H1 (cell line): Measurements from ENCODE around the gene CFAP97. TPM values are rescaled to one million over a fixed set of nuclear protein-coding genes. Genes with fewer than 3 reads are reported as not detected.

Experiments
- BACH1 ChIP-seq: IDR thresholded peaks from 2 replicates; pipeline ENCODE4 v1.6.1; 2012; ENCODE audit warnings: low read length, improper control_type of control experiment
- BCL11A ChIP-seq, 2 experiments: IDR thresholded peaks; one replicate each; pipeline ENCODE4 v1.6.1; 2011; ENCODE audit warnings: low read depth in 2 of 2, low read length in 2 of 2, mild to moderate bottlenecking in 2 of 2
- CBX8 ChIP-seq: fragments of 300-800, 300-1000 bp; sonication (generic); IDR thresholded peaks from 2 replicates; pipeline ENCODE4 v1.7.1; 2016; ENCODE audit warnings: low read depth, low read length, borderline replicate concordance
- CHD1 ChIP-seq: IDR thresholded peaks from 2 replicates; pipeline ENCODE4 v1.6.1; 2012; ENCODE audit warnings: low read depth, low read length, improper control_type of control experiment
- CHD2 ChIP-seq: IDR thresholded peaks from 2 replicates; pipeline ENCODE4 v1.6.1; 2012; ENCODE audit warnings: low read length, improper control_type of control experiment
- CTBP2 ChIP-seq: IDR thresholded peaks from 2 replicates; pipeline ENCODE4 v1.7.0; 2011; ENCODE audit warnings: borderline replicate concordance, mild to moderate bottlenecking, moderate library complexity, mixed read lengths, low read length; ENCODE audit not compliant: insufficient read depth, insufficient read length
- EZH2 ChIP-seq: fragments of 200-600 bp; sonication (generic); IDR thresholded peaks from 2 replicates; pipeline ENCODE4 v1.7.1; 2012; ENCODE audit warnings: low read depth, mild to moderate bottlenecking, moderate library complexity, low read length, inconsistent platforms; ENCODE audit not compliant: severe bottlenecking
- FOSL1 ChIP-seq: IDR thresholded peaks from 2 replicates; pipeline ENCODE4 v1.6.1; 2011; ENCODE audit warnings: mild to moderate bottlenecking, low read depth, low read length, moderate library complexity; ENCODE audit not compliant: insufficient read depth
- HDAC6 ChIP-seq: IDR thresholded peaks from one replicate; pipeline ENCODE4 v1.7.1; 2012; ENCODE audit warnings: low read depth, mild to moderate bottlenecking, inconsistent platforms, low read length, moderate library complexity
- JUN ChIP-seq: IDR thresholded peaks from 2 replicates; pipeline ENCODE4 v1.6.1; 2011; ENCODE audit warnings: low read depth, mild to moderate bottlenecking, improper control_type of control experiment, low read length
- JUND ChIP-seq: IDR thresholded peaks from 2 replicates; pipeline ENCODE4 v1.6.1; 2011; ENCODE audit warnings: mild to moderate bottlenecking, improper control_type of control experiment, low read length
- KDM1A ChIP-seq: fragments of 200-600, 300-600 bp; sonication (generic); IDR thresholded peaks from 2 replicates; pipeline ENCODE4 v1.7.1; 2016; ENCODE audit warnings: mild to moderate bottlenecking, low read length, borderline replicate concordance
- KDM4A ChIP-seq: IDR thresholded peaks from one replicate; pipeline ENCODE4 v1.7.1; 2012; ENCODE audit warnings: low read depth, mild to moderate bottlenecking, moderate library complexity, low read length, inconsistent platforms; ENCODE audit not compliant: severe bottlenecking
- MAFK ChIP-seq: IDR thresholded peaks from 2 replicates; pipeline ENCODE4 v1.6.1; 2012; ENCODE audit warnings: low read depth, mild to moderate bottlenecking, improper control_type of control experiment, low read length
- NRF1 ChIP-seq: IDR thresholded peaks from 2 replicates; pipeline ENCODE4 v1.6.1; 2011; ENCODE audit warnings: mild to moderate bottlenecking, low read depth, low read length, improper control_type of control experiment
- RFX5 ChIP-seq: IDR thresholded peaks from 2 replicates; pipeline ENCODE4 v1.6.1; 2011; ENCODE audit warnings: low read depth, low read length, improper control_type of control experiment, borderline replicate concordance
- SAP30 ChIP-seq: fragments of 300-600 bp; sonication (generic); IDR thresholded peaks from 2 replicates; pipeline ENCODE4 v1.7.1; 2012; ENCODE audit warnings: low read length, moderate library complexity, mild to moderate bottlenecking, inconsistent platforms; ENCODE audit not compliant: insufficient read depth, insufficient replicate concordance
- SP4 ChIP-seq: IDR thresholded peaks from 2 replicates; pipeline ENCODE4 v1.6.1; 2012; ENCODE audit warnings: low read length, inconsistent platforms
- TCF12 ChIP-seq: IDR thresholded peaks from 2 replicates; pipeline ENCODE4 v1.6.1; 2011; ENCODE audit warnings: low read depth, mild to moderate bottlenecking, low read length
- polyA plus RNA-seq, 7 experiments: library from polyadenylated mRNA; depleted of rRNA in 3 of 7; stranded (reverse) in 5 of 7; unstranded in 2 of 7; fragments of >200 nt in 5 of 7; fragments of 200-250 nt in 2 of 7; gene quantifications; 1 replicate in 5 of 7; 2 replicates in 1 of 7; 4 replicates in 1 of 7; pipeline versions ENCODE4 v1.2.1 to v1.2.3, GENCODE V29; 2011 to 2013; ENCODE audit warnings: missing spikeins in 2 of 7, mixed read lengths in 2 of 7
- total RNA-seq: library from RNA; stranded (reverse); fragmentation: NEBNext Ultra II Directional; extraction: Animal tissue kit (Norgen Biotek cat#: 25700); gene quantifications from 2 replicates; pipeline ENCODE4 v1.2.1, GENCODE V29; 2021
- TF ChIP-seq, protein P1 (sequence below): IDR thresholded peaks from 2 replicates; pipeline ENCODE4 v1.6.1; 2012; ENCODE audit warnings: inconsistent platforms
- TF ChIP-seq, protein P2 (sequence below): IDR thresholded peaks from 2 replicates; pipeline ENCODE4 v1.6.1; 2011; ENCODE audit warnings: low read depth, mild to moderate bottlenecking, low read length; ENCODE audit not compliant: insufficient read depth
- TF ChIP-seq, protein P3 (sequence below): IDR thresholded peaks from 2 replicates; pipeline ENCODE4 v1.6.1; 2011; ENCODE audit warnings: low read length, improper control_type of control experiment

The CFAP97 gene
- total and polyA plus RNA-seq, 2 of the 8 experiments (the other 6 are each of a cell fraction or from before 2014, with no cell fraction given) = 9.2 to 40.4 TPM

DNA sequence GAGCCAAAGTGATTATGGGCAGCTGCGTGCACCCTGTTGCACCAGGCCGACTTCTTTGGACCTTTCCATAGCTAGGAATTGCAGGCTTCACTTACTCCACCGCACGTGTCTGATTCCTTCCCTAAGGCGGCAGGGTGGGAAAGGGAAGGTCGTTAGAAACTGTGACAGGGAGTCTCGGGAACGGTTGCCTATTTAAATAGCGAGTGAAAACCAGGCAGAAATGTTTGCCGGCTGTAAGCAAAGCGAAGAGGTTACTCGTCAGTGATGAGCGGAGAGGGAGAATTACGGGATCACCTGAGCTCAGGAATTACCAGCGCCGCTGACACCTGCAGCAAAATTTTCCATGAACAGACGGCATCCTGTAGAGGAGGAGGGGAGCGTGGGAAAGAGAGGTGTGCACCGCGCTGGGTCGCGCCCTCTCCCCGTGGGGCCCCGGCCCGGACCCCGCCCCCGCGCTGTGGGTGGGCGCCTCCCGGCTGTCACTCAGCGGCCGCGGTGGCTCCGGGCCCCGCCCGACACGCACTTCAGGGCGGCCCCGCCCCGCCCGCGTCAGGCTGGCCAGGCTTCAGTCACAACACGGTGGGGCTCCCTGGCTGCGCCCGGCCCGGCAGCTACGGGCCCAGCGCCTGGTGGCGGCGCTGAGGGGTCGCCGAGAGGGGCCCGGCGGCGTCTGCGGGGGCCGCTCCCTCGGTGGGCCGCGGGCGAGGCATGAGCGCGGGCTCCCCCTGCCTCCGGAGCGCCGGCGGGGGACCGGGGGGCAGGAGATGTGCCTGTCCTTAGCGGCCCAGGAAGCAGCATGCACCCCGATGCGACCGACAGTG lies 5.4 kb upstream of the CFAP97 start, which contains the start of gene SNX25 (continued):
- peak; percentile 36 for TF ChIP-seq KDM4A
- no peak for TF ChIP-seq FOSL1
- TF ChIP-seq BCL11A (IDR thresholded peaks at IDR 0.05; ENCODE audit: low read depth in 2 of 2, low read length in 2 of 2) = no peak
- TF ChIP-seq BACH1 = no peak
- no peak for TF ChIP-seq JUND
- no peak for TF ChIP-seq TCF12
- TF ChIP-seq CHD1 = no peak
- no peak; the same call in 1 of the 2 replicates for TF ChIP-seq SP4
- TF ChIP-seq EZH2 = no peak
- TF ChIP-seq SAP30 = no peak
- TF ChIP-seq CBX8 = no peak
- TF ChIP-seq, protein P1, sequence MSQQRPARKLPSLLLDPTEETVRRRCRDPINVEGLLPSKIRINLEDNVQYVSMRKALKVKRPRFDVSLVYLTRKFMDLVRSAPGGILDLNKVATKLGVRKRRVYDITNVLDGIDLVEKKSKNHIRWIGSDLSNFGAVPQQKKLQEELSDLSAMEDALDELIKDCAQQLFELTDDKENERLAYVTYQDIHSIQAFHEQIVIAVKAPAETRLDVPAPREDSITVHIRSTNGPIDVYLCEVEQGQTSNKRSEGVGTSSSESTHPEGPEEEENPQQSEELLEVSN = peak; percentile 92
- no peak for TF ChIP-seq KDM1A
- no peak for TF ChIP-seq HDAC6
- TF ChIP-seq, protein P2, sequence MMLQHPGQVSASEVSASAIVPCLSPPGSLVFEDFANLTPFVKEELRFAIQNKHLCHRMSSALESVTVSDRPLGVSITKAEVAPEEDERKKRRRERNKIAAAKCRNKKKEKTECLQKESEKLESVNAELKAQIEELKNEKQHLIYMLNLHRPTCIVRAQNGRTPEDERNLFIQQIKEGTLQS = no peak
- TF ChIP-seq, protein P3, sequence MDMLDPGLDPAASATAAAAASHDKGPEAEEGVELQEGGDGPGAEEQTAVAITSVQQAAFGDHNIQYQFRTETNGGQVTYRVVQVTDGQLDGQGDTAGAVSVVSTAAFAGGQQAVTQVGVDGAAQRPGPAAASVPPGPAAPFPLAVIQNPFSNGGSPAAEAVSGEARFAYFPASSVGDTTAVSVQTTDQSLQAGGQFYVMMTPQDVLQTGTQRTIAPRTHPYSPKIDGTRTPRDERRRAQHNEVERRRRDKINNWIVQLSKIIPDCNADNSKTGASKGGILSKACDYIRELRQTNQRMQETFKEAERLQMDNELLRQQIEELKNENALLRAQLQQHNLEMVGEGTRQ = no peak
- TF ChIP-seq JUN = no peak
- no peak for TF ChIP-seq MAFK
- no peak for TF ChIP-seq NRF1
- no peak for TF ChIP-seq CHD2
- no peak for TF ChIP-seq RFX5
- TF ChIP-seq CTBP2 = no peak
